A549 (cell line): Measurements from ENCODE around the gene TRDMT1. TPM values are rescaled to one million over a fixed set of nuclear protein-coding genes. Genes with fewer than 3 reads are reported as not detected.

Source experiments
- ATAC-seq, 2 experiments: fragments of 200-7000 bp in 1 of 2; fragments of >200 bp in 1 of 2; cut with Nextera tagmentation in 1 of 2; cut with Tn5 transposase in 1 of 2; 3 replicates each; pipeline versions ENCODE4 v1.8.0 to v1.9.1; 2018 to 2020; ENCODE audit warnings: mild to moderate bottlenecking in 1 of 2, moderate library complexity in 1 of 2
- CTCF ChIA-PET: fragments of 300-600 bp; sonication (Branson Sonifier 250); formaldehyde crosslinking; extraction: SDS; loops from one replicate; lab custom pipeline; 2021; ENCODE audit warnings: antibody characterized with exemption, inconsistent platforms; lab: Yijun Ruan, JAX
- POLR2A ChIA-PET: fragments of 350-600 bp; formaldehyde crosslinking; extraction: SDS; loops from one replicate; lab custom pipeline; 2021; ENCODE audit warnings: antibody characterized with exemption, inconsistent platforms; lab: Yijun Ruan, JAX
- DNase-seq, 2 experiments: peaks; one replicate each; pipeline versions ENCODE4 v3.0.0 to v3.0.0-alpha.2; 2011 to 2016; ENCODE audit warnings: low read depth in 1 of 2, low spot score in 1 of 2
- FAIRE-seq: peaks from 2 replicates; lab custom pipeline; 2011; peaks lifted over from hg19 to GRCh38; lab: Jason Lieb, UNC
- H3K27ac ChIP-seq, 2 experiments: fragments of >200 bp; sonication (Bioruptor Twin); formaldehyde crosslinking; 3 replicates each; pipeline ENCODE4 v1.5.1; 2016 to 2017
- H3K4me1 ChIP-seq: fragments of >200 bp; sonication (Bioruptor Twin); formaldehyde crosslinking; 3 replicates; pipeline ENCODE4 v1.6.1; 2016
- H3K4me2 ChIP-seq: fragments of >200 bp; sonication (Bioruptor Twin); formaldehyde crosslinking; 3 replicates; pipeline ENCODE4 v1.6.1; 2016
- H3K4me3 ChIP-seq: fragments of >200 bp; sonication (Bioruptor Twin); formaldehyde crosslinking; 3 replicates; pipeline ENCODE4 v1.5.1; 2016
- H3K9me3 ChIP-seq: fragments of >200 bp; sonication (Bioruptor Twin); formaldehyde crosslinking; 3 replicates; pipeline ENCODE4 v1.6.1; 2016
- BHLHE40 ChIP-seq: IDR thresholded peaks from 2 replicates; pipeline ENCODE4 v1.6.1; 2012; ENCODE audit warnings: low read depth, low read length, inconsistent platforms
- CEBPB ChIP-seq, 2 experiments: fragments of >200 bp in 1 of 2; sonication (Bioruptor Twin) in 1 of 2; formaldehyde crosslinking in 1 of 2; IDR thresholded peaks; 2 replicates each; pipeline ENCODE4 v1.6.1; 2012 to 2016
- ESRRA ChIP-seq: fragments of 150-350 bp; IDR thresholded peaks from 2 replicates; pipeline ENCODE4 v1.6.1; 2014; ENCODE audit warnings: mild to moderate bottlenecking, low read length, borderline replicate concordance
- FOSB ChIP-seq: fragments of 250-450 bp; sonication (Bioruptor Pico); IDR thresholded peaks from 2 replicates; pipeline ENCODE4 v1.5.0; 2020; ENCODE audit warnings: mild to moderate bottlenecking, moderate library complexity
- HEYL ChIP-seq: fragments of 250-450 bp; sonication (Bioruptor Pico); IDR thresholded peaks from 2 replicates; pipeline ENCODE4 v1.8.0; 2021; ENCODE audit warnings: mild to moderate bottlenecking, moderate library complexity
- HOXB13 ChIP-seq: fragments of 250-450 bp; sonication (Bioruptor Pico); IDR thresholded peaks from 2 replicates; pipeline ENCODE4 v1.5.0; 2020; ENCODE audit warnings: low read depth, mild to moderate bottlenecking, moderate library complexity
- JUN ChIP-seq, 2 experiments: fragments of >200 bp; sonication (Bioruptor Twin); formaldehyde crosslinking; IDR thresholded peaks; 2 replicates in 1 of 2; 3 replicates in 1 of 2; pipeline ENCODE4 v1.6.1; 2016 to 2017
- JUNB ChIP-seq: fragments of >200 bp; sonication (Bioruptor Twin); formaldehyde crosslinking; IDR thresholded peaks from 2 replicates; pipeline ENCODE4 v1.6.1; 2016
- KDM5A ChIP-seq: fragments of 200-600 bp; sonication (generic); IDR thresholded peaks from 2 replicates; pipeline ENCODE4 v1.6.1; 2016; ENCODE audit warnings: antibody characterized with exemption, mild to moderate bottlenecking
- MAFK ChIP-seq: fragments of 450-650 bp; IDR thresholded peaks from 2 replicates; pipeline ENCODE4 v1.6.1; 2014; ENCODE audit not compliant: partially characterized antibody
- MAZ ChIP-seq: fragments of 150-350 bp; IDR thresholded peaks from 2 replicates; pipeline ENCODE4 v1.6.1; 2014; ENCODE audit warnings: antibody characterized with exemption, low read depth, low read length, borderline replicate concordance
- POLR2AphosphoS2 ChIP-seq: conservative IDR thresholded peaks from 2 replicates; pipeline ENCODE4 v1.6.1; 2012; ENCODE audit warnings: low read length, improper control_type of control experiment, inconsistent platforms
- RNF2 ChIP-seq: fragments of 200-600 bp; sonication (generic); IDR thresholded peaks from 2 replicates; pipeline ENCODE4 v1.6.1; 2016; ENCODE audit warnings: low read depth, mild to moderate bottlenecking, antibody characterized with exemption, moderate library complexity, borderline replicate concordance
- ZNF302 ChIP-seq: fragments of 250-450 bp; sonication (Bioruptor Pico); IDR thresholded peaks from 2 replicates; pipeline ENCODE4 v1.9.0; 2021; ENCODE audit warnings: inconsistent platforms, mild to moderate bottlenecking, moderate library complexity
- ZSCAN20 ChIP-seq: fragments of 250-450 bp; sonication (Bioruptor Pico); IDR thresholded peaks from 2 replicates; pipeline ENCODE4 v1.8.0; 2022; ENCODE audit warnings: mild to moderate bottlenecking, moderate library complexity
- WGBS: methylation state at CpG from one replicate; pipeline ENCODE4 v1.1.6; 2017; ENCODE audit errors: missing lambda C conversion rate; 5-methylcytosine and 5-hydroxymethylcytosine counted together
- polyA plus RNA-seq, 4 experiments: library from polyadenylated mRNA; depleted of rRNA in 3 of 4; stranded (reverse); fragments of >200 nt; fragmentation: RNase III in 1 of 4; extraction: RNeasy Plus Mini Kit Qiagen cat#74134 plus additional on column Dnase treatment in 1 of 4; gene quantifications; 2 replicates in 3 of 4; 3 replicates in 1 of 4; pipeline ENCODE4 v1.2.3, GENCODE V29; 2011 to 2017
- TF ChIP-seq, protein P1 (sequence below): fragments of 250-450 bp; sonication (Bioruptor Pico); IDR thresholded peaks from 2 replicates; pipeline ENCODE4 v1.5.0; 2020; ENCODE audit warnings: low read depth, mild to moderate bottlenecking, moderate library complexity
- TF ChIP-seq, protein P2 (sequence below): fragments of >200 bp; sonication (Bioruptor Twin); formaldehyde crosslinking; IDR thresholded peaks from 3 replicates; pipeline ENCODE4 v1.6.1; 2016
- TF ChIP-seq, protein P3 (sequence below): IDR thresholded peaks from 2 replicates; pipeline ENCODE4 v1.6.1; 2012

TRDMT1 gene
- polyA plus RNA-seq, 2 of the 4 experiments (the other 2 are of a cell fraction), result 2.4 to 7.4 TPM

DNA sequence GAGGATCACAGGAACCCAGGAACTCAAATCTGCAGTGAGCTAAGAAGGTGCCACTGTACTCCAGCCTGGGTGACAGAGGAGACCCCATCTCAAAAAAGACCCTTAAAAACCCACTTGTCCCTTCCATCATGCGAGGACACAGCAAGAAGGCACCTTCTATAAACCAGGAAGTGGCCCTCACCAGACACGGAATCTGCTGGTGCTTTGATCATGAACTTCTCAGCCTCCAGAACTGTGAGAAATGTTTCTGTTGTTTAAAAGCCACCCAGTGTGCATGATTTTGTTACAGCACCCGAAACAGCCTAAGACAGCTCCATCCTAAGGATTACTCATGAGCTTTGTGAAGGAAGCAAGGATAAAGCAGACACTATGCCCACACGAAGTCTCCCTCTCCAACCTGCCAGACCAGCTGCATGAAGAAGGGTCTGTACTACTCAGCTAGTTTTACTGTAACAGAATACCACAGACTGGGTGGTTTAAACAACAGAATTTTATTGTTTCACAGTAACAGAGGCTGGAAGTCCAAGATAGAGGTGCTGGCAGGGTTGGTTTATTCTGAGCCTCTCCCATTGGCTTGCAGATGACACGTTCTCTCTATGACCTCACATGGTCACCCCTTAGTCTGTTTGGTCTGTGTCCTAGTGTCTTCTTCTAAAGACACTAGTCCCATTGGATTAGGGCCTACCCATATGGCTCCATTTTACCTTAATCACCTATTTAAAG, 40.3 kb upstream of the TRDMT1 start:
- FAIRE-seq (no peak), ATAC-seq (no peak), DNase-seq (no peak)
- 65% methylated on average over 5 of the region's 5 CpGs for WGBS
- no peak for TF ChIP-seq HEYL
- TF ChIP-seq, protein P1, sequence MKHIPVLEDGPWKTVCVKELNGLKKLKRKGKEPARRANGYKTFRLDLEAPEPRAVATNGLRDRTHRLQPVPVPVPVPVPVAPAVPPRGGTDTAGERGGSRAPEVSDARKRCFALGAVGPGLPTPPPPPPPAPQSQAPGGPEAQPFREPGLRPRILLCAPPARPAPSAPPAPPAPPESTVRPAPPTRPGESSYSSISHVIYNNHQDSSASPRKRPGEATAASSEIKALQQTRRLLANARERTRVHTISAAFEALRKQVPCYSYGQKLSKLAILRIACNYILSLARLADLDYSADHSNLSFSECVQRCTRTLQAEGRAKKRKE (CRISPR knock-in tag), result no peak
- no peak for TF ChIP-seq ESRRA
- no peak for TF ChIP-seq KDM5A
- no peak for TF ChIP-seq FOSB (CRISPR knock-in tag)
- TF ChIP-seq, protein P2, sequence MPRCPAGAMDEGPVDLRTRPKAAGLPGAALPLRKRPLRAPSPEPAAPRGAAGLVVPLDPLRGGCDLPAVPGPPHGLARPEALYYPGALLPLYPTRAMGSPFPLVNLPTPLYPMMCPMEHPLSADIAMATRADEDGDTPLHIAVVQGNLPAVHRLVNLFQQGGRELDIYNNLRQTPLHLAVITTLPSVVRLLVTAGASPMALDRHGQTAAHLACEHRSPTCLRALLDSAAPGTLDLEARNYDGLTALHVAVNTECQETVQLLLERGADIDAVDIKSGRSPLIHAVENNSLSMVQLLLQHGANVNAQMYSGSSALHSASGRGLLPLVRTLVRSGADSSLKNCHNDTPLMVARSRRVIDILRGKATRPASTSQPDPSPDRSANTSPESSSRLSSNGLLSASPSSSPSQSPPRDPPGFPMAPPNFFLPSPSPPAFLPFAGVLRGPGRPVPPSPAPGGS, result no peak
- TF ChIP-seq ZNF302, result no peak
- no peak overlapping the region for H3K27ac ChIP-seq
- H3K4me3 ChIP-seq, result no peak overlapping the region
- H3K4me2 ChIP-seq, result no peak overlapping the region
- 0 out of 3 replicates have a peak, but pooled peaks cover under 1% of the 10 kb centered on the region for H3K9me3 ChIP-seq
- peaks cover 3% of the 10 kb centered on the region; the same call in 1 of the 3 replicates for H3K4me1 ChIP-seq
- ChIA-PET POLR2A (interaction anchor here (0.8 kb wide), 1 partner anchor 11 kb away, joined by 5 read pairs; no protein-coding TSS in a partner anchor), CTCF (interaction anchor here (0.6 to 1.3 kb wide), 5 partner anchors 11 to 1031 kb away, joined by 3 to 7 read pairs (median 3); no protein-coding TSS in a partner anchor)

DNA sequence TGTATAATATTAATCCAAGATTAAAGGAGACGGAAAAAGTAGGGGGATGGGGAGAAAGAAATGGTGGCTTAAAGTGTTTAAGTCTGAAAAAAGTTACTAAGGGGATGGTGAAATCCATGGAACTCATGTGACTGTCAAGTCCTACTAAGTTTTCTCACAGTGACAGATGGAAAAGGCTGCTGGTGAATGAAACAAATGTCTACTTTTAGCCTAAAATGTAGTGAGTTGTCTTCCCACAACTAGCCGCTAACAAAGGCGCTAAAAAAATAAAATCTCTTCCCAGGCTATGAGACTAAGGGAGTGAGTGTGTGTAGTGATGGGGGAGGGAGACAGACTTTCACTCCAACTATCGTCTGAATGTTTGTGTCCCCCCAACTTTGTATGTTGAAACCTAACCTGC, 39.1 kb upstream of the TRDMT1 start:
- Histone ChIP-seq H3K4me2 (no peak overlapping the region), H3K4me1 (peaks cover 3% of the 10 kb centered on the region; the same call in 2 of the 3 replicates), H3K9me3 (no peaks in the 10 kb centered on the region), H3K27ac (no peak overlapping the region), H3K4me3 (no peak overlapping the region)
- ChIA-PET POLR2A (no interaction called here), CTCF (interaction anchor here (1.1 kb wide), 1 partner anchor 10 kb away, joined by 3 read pairs; no protein-coding TSS in a partner anchor)
- ATAC-seq, result no peak
- no peak for FAIRE-seq
- DNase-seq, result no peak
- 90% methylated on average over 4 of the region's 4 CpGs for WGBS
- TF ChIP-seq RNF2 (no peak), KDM5A (no peak), JUN (IDR thresholded peaks at IDR 0.05) (no peak), HOXB13 (CRISPR knock-in tag) (no peak), JUNB (no peak), ZSCAN20 (CRISPR knock-in tag) (no peak), POLR2AphosphoS2 (no peak), HEYL (no peak), MAZ (no peak), MAFK (no peak)
- TF ChIP-seq, protein P3, sequence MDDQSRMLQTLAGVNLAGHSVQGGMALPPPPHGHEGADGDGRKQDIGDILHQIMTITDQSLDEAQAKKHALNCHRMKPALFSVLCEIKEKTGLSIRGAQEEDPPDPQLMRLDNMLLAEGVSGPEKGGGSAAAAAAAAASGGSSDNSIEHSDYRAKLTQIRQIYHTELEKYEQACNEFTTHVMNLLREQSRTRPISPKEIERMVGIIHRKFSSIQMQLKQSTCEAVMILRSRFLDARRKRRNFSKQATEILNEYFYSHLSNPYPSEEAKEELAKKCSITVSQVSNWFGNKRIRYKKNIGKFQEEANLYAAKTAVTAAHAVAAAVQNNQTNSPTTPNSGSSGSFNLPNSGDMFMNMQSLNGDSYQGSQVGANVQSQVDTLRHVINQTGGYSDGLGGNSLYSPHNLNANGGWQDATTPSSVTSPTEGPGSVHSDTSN, result no peak
- TF ChIP-seq, protein P2, result no peak

DNA sequence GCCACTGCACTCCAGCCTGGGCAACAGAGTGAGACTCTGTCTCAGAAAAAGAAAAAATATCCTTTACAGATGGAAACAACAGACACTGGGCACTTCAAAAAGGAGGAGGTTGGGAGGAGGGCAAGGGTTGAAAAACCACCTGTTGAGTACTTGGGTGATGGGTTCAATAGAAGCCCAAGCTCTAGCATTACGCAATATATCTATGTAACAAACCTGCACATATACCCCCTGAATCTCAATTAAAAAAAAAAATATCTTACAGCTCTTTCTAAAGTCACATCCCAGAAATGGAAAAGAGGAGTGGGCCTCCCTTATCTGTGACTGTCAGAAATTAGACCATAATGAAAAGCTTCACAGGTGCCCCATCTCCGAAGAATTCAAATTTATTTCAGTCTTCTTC, 38.6 kb upstream of the TRDMT1 start:
- POLR2A ChIA-PET, result no interaction called here
- no peak for DNase-seq
- Histone ChIP-seq H3K4me2 (no peak overlapping the region), H3K27ac (no peak overlapping the region), H3K9me3 (no peaks in the 10 kb centered on the region), H3K4me1 (peaks cover 3% of the 10 kb centered on the region; the same call in 2 of the 3 replicates), H3K4me3 (no peak overlapping the region)
- CTCF ChIA-PET, result no interaction called here
- TF ChIP-seq BHLHE40, result no peak
- TF ChIP-seq CEBPB (IDR thresholded peaks at IDR 0.05), result peak; percentile 47 to 65; a peak in 2 of 4 replicates
- ATAC-seq, result peak in 1 of 2 experiments; percentile 12; a peak in 2 of 6 replicates
- no peak for FAIRE-seq
- 95% methylated on average over 2 of the region's 2 CpGs for WGBS
